ENCODE data around the gene PTOV1. TPM values are rescaled to one million over a fixed set of nuclear protein-coding genes. Genes with fewer than 3 reads are reported as not detected.

Gene PTOV1
- total RNA-seq, 4 donors from 2014 or later = 88.3 to 148 (median 98.9) TPM

- TF ChIP-seq CTCF (IDR thresholded peaks at IDR 0.05) = no peak
- no peak for TF ChIP-seq POLR2A (IDR thresholded peaks at IDR 0.05)
- Histone ChIP-seq H3K27ac (no peak overlapping the region), H3K9me3 (no peaks in the 10 kb centered on the region), H3K36me3 (peaks cover 53 to 60% of the 10 kb centered on the region in 2 donors), H3K4me1 (peaks cover 11 to 13% of the 10 kb centered on the region in 2 donors), H3K27me3 (no peaks in the 10 kb centered on the region), H3K4me3 (replicated peaks in 1 of 3) (no peak overlapping the region)
- 89 to 96% methylated on average over 9 to 10 of the region's 10 CpGs for WGBS, 2 donors
- intact Hi-C loops (cut with DNase I) = no loop called here
- no peak for DNase-seq
Measured at GRCh38 chr19:49880162-49880869, 29.4 kb downstream of the PTOV1 start.

GRCh38 chr19:49881186-49881585 lies 30.2 kb downstream of the PTOV1 start:
- no peaks in the 10 kb centered on the region for H3K9me3 ChIP-seq
- no peak for DNase-seq
- peaks cover 5 to 9% of the 10 kb centered on the region in 2 donors for H3K4me1 ChIP-seq
- H3K36me3 ChIP-seq = peaks cover 54 to 66% of the 10 kb centered on the region in 2 donors
- H3K27ac ChIP-seq = no peak overlapping the region
- no peaks in the 10 kb centered on the region for H3K27me3 ChIP-seq
- 98 to 99% methylated on average over 14 to 17 of the region's 17 CpGs for WGBS, 2 donors
- H3K4me3 ChIP-seq (replicated peaks in 1 of 3) = no peak overlapping the region
- no peak for TF ChIP-seq POLR2A (IDR thresholded peaks at IDR 0.05)
- TF ChIP-seq CTCF (IDR thresholded peaks at IDR 0.05) = no peak
- intact Hi-C loops (cut with DNase I) = no loop called here

- no peak for TF ChIP-seq POLR2A (IDR thresholded peaks at IDR 0.05)
- TF ChIP-seq CTCF (IDR thresholded peaks at IDR 0.05) = no peak
- Histone ChIP-seq H3K27ac (no peak overlapping the region), H3K9me3 (no peaks in the 10 kb centered on the region), H3K4me1 (peaks cover 5 to 9% of the 10 kb centered on the region in 2 donors), H3K27me3 (no peaks in the 10 kb centered on the region), H3K36me3 (peaks cover 54 to 69% of the 10 kb centered on the region in 2 donors), H3K4me3 (replicated peaks in 1 of 3) (no peak overlapping the region)
- no peak for DNase-seq
- intact Hi-C loops (cut with DNase I) = no loop called here
- 89 to 93% methylated on average over 29 to 31 of the region's 31 CpGs for WGBS, 2 donors
Measured at GRCh38 chr19:49881672-49882394, 30.9 kb downstream of the PTOV1 start.

- intact Hi-C loops (cut with DNase I) = no loop called here
- Histone ChIP-seq H3K9me3 (no peaks in the 10 kb centered on the region), H3K27me3 (no peaks in the 10 kb centered on the region), H3K4me1 (peaks cover 5 to 9% of the 10 kb centered on the region in 2 donors), H3K27ac (no peak overlapping the region), H3K4me3 (replicated peaks in 1 of 3) (no peak overlapping the region), H3K36me3 (peaks cover 54 to 69% of the 10 kb centered on the region in 2 donors)
- DNase-seq = no peak
- 100% methylated on average over 3 to 9 of the region's 14 CpGs for whole genome bisulfite sequencing, 2 donors
- TF ChIP-seq POLR2A (IDR thresholded peaks at IDR 0.05) (no peak), CTCF (IDR thresholded peaks at IDR 0.05) (no peak)
Measured at GRCh38 chr19:49882643-49883042, 31.7 kb downstream of the PTOV1 start.

GRCh38 chr19:49883094-49883493 lies 32.1 kb downstream of the PTOV1 start:
- no peak for DNase-seq
- Histone ChIP-seq H3K36me3 (peaks cover 54 to 69% of the 10 kb centered on the region in 2 donors), H3K4me1 (peaks cover 4 to 7% of the 10 kb centered on the region in 2 donors), H3K9me3 (no peaks in the 10 kb centered on the region), H3K27ac (no peak overlapping the region), H3K27me3 (no peaks in the 10 kb centered on the region), H3K4me3 (replicated peaks in 1 of 3) (no peak overlapping the region)
- 96 to 100% methylated on average over 5 of the region's 5 CpGs for WGBS, 2 donors
- intact Hi-C loops (cut with DNase I) = no loop called here
- no peak for TF ChIP-seq CTCF (IDR thresholded peaks at IDR 0.05)
- TF ChIP-seq POLR2A (IDR thresholded peaks at IDR 0.05) = no peak
